Hepatocyte (in vitro differentiated cells): ENCODE results near the gene MRAP2. TPM values are rescaled to one million over a fixed set of nuclear protein-coding genes. Genes with fewer than 3 reads are reported as not detected.

Experiments
- DNase-seq: peaks from one replicate; pipeline ENCODE4 v3.0.0-alpha.2; 2016; ENCODE audit warnings: low spot score
- H2AFZ ChIP-seq: fragments of 200-600 bp; sonication (generic); 2 replicates; pipeline ENCODE4 v1.6.0; 2016; ENCODE audit warnings: antibody characterized with exemption, mild to moderate bottlenecking
- H3K27ac ChIP-seq: fragments of 200-600 bp; sonication (generic); 2 replicates; pipeline ENCODE4 v1.5.1; 2016; ENCODE audit warnings: mild to moderate bottlenecking
- H3K27me3 ChIP-seq: fragments of 200-600 bp; sonication (generic); 2 replicates; pipeline ENCODE4 v1.6.1; 2016
- H3K36me3 ChIP-seq: fragments of 200-600 bp; sonication (generic); replicated peaks from 2 replicates; pipeline ENCODE4 v1.5.1; 2016; ENCODE audit warnings: low read depth; ENCODE audit not compliant: insufficient read depth
- H3K4me1 ChIP-seq: fragments of 200-600 bp; sonication (generic); 2 replicates; pipeline ENCODE4 v1.5.1; 2016; ENCODE audit warnings: mild to moderate bottlenecking, moderate library complexity; ENCODE audit not compliant: insufficient read depth
- H3K4me2 ChIP-seq: fragments of 200-600 bp; sonication (generic); 2 replicates; pipeline ENCODE4 v1.6.0; 2016
- H3K4me3 ChIP-seq: fragments of 200-600 bp; sonication (generic); 2 replicates; pipeline ENCODE4 v1.5.1; 2016; ENCODE audit warnings: mild to moderate bottlenecking
- H3K79me2 ChIP-seq: fragments of 200-600 bp; sonication (generic); 2 replicates; pipeline ENCODE4 v1.6.0; 2017; ENCODE audit warnings: mild to moderate bottlenecking
- H3K9me2 ChIP-seq: fragments of 200-600 bp; sonication (generic); replicated peaks from 2 replicates; pipeline ENCODE4 v1.6.0; 2017; ENCODE audit warnings: mild to moderate bottlenecking; ENCODE audit not compliant: insufficient read depth
- H3K9me3 ChIP-seq: fragments of 200-600 bp; sonication (generic); 2 replicates; pipeline ENCODE4 v1.5.1; 2016; ENCODE audit warnings: low read depth, mild to moderate bottlenecking
- H4K20me1 ChIP-seq: fragments of 200-600 bp; sonication (generic); 2 replicates; pipeline ENCODE4 v1.6.0; 2016; ENCODE audit warnings: mild to moderate bottlenecking; ENCODE audit not compliant: insufficient read depth, poor library complexity, severe bottlenecking
- CTCF ChIP-seq: fragments of 200-600 bp; sonication (generic); IDR thresholded peaks from 2 replicates; pipeline ENCODE4 v1.5.1; 2016; ENCODE audit warnings: antibody characterized with exemption, mild to moderate bottlenecking; ENCODE audit not compliant: poor library complexity
- EZH2 ChIP-seq: fragments of 200-600 bp; sonication (generic); IDR thresholded peaks from 2 replicates; pipeline ENCODE4 v1.6.1; 2016; ENCODE audit warnings: antibody characterized with exemption, mild to moderate bottlenecking, borderline replicate concordance
- EZH2phosphoT487 ChIP-seq: fragments of 200-600 bp; sonication (generic); IDR thresholded peaks from one replicate; pipeline ENCODE4 v1.6.1; 2018; ENCODE audit warnings: antibody characterized with exemption, mild to moderate bottlenecking, low read depth, moderate library complexity; ENCODE audit not compliant: unreplicated experiment, severe bottlenecking
- WGBS: methylation state at CpG from one replicate; pipeline ENCODE4 v1.1.6; 2016; ENCODE audit warnings: low lambda C conversion rate; ENCODE audit errors: missing lambda C conversion rate; 5-methylcytosine and 5-hydroxymethylcytosine counted together
- polyA plus RNA-seq: library from polyadenylated mRNA; unstranded; fragments of >200 nt; fragmentation: Nextera tagmentation; extraction: Ambion mirVana; gene quantifications from 2 replicates; pipeline ENCODE4 v1.2.1, GENCODE V29; 2016
- total RNA-seq: library from RNA; depleted of rRNA; stranded (reverse); fragments of >200 nt; gene quantifications from 2 replicates; pipeline ENCODE4 v1.2.3, GENCODE V29; 2014

MRAP2 gene
- total and polyA plus RNA-seq, 2 experiments from 2014 or later: 2.2 to 2.5 TPM

DNA sequence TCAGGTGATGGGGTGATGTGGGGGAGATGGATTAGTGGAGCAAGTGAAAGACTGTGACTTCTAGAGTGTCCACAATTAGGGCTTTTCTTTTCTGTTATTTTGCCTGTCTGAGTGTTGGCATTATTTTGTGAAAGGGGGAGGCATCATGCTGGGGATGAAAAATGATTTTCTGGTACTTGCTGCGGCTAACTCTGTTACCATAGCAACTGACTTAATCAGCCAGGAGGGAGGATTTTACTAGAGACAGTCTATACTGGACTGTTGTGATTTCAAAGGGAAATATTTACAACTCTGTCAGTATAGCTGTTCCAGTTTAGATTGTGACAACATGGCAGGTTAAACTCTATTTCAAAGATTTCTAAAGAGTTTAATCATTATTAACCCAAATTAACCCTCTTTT, 30.4 kb upstream of the MRAP2 start:
- no peaks in the 10 kb centered on the region for H3K4me1 ChIP-seq
- no peak overlapping the region for H3K4me2 ChIP-seq
- H3K36me3 ChIP-seq: no peaks in the 10 kb centered on the region
- no peaks in the 10 kb centered on the region for H3K27me3 ChIP-seq
- H3K4me3 ChIP-seq: no peak overlapping the region
- H3K9me2 ChIP-seq: no peaks in the 10 kb centered on the region
- H3K9me3 ChIP-seq: no peaks in the 10 kb centered on the region
- no peak overlapping the region for H2AFZ ChIP-seq
- no peak for DNase-seq
- WGBS: 64% methylated on average over 1 of the region's 1 CpG
- H3K27ac ChIP-seq: no peak overlapping the region
- no peaks in the 10 kb centered on the region for H4K20me1 ChIP-seq
- TF ChIP-seq CTCF: no peak
- no peak for TF ChIP-seq EZH2phosphoT487
- TF ChIP-seq EZH2: no peak
- H3K79me2 ChIP-seq: no peaks in the 10 kb centered on the region

- Histone ChIP-seq H3K9me3 (no peaks in the 10 kb centered on the region), H3K4me1 (no peaks in the 10 kb centered on the region), H3K9me2 (no peaks in the 10 kb centered on the region), H3K36me3 (no peaks in the 10 kb centered on the region), H4K20me1 (no peaks in the 10 kb centered on the region), H3K27me3 (no peaks in the 10 kb centered on the region), H3K4me2 (no peak overlapping the region), H3K4me3 (no peak overlapping the region), H3K79me2 (no peaks in the 10 kb centered on the region), H2AFZ (no peak overlapping the region), H3K27ac (no peak overlapping the region)
- DNase-seq: no peak
- 86% methylated on average over 4 of the region's 4 CpGs for WGBS
- no peak for TF ChIP-seq CTCF
- TF ChIP-seq EZH2phosphoT487: no peak
- no peak for TF ChIP-seq EZH2
Measured at GRCh38 chr6:84003654-84004053, 29.9 kb upstream of the MRAP2 start.

DNA sequence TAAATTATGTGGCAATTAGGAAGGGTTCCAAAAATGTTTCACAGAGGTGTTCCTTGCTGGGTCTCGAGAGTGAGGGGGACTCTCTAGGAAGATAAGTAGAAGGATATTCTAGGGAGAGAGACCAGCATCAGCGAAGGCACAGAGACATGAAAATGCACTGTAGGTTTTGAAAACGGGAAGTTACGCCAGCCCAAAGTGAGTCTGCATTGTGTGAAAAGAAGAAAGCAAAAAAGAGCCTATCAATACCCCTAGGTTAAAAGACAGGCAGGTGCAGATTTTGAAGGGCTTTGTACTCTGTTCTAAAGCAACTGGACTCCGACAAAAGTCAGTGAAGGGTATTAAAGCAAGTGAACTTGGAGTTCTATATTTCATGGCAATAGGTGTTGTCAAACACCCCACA, 25.7 kb upstream of the MRAP2 start:
- no peak overlapping the region for H3K27ac ChIP-seq
- H3K9me3 ChIP-seq: no peaks in the 10 kb centered on the region
- H4K20me1 ChIP-seq: no peaks in the 10 kb centered on the region
- no peak overlapping the region for H3K4me2 ChIP-seq
- H3K27me3 ChIP-seq: no peaks in the 10 kb centered on the region
- H3K4me3 ChIP-seq: no peak overlapping the region
- DNase-seq: no peak
- no peaks in the 10 kb centered on the region for H3K79me2 ChIP-seq
- no peaks in the 10 kb centered on the region for H3K36me3 ChIP-seq
- 86% methylated on average over 5 of the region's 5 CpGs for WGBS
- H3K4me1 ChIP-seq: no peaks in the 10 kb centered on the region
- H2AFZ ChIP-seq: no peak overlapping the region
- no peaks in the 10 kb centered on the region for H3K9me2 ChIP-seq
- TF ChIP-seq EZH2 (no peak), EZH2phosphoT487 (no peak), CTCF (no peak)

DNA sequence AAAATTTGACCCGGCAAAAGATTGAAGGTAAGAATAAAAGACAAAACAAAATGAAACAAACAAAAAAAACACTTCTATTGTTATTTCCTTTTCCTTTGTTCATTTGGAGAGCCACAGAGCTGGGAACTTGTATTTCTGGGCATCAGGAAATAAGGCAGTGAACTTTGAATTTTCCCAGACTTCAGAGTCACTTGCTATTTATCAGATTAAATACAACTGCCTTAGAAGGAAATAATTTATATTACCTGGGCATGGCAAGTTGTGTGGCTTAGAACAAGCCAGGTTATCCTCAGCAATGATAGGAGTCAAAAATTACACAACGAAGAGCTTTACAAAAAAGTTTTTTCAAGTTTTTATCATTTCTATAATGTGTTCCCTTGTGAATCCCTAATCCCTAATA, 20.2 kb upstream of the MRAP2 start:
- H3K9me3 ChIP-seq: no peaks in the 10 kb centered on the region
- H3K4me2 ChIP-seq: no peak overlapping the region
- TF ChIP-seq EZH2 (no peak), EZH2phosphoT487 (no peak), CTCF (no peak)
- no peak overlapping the region for H2AFZ ChIP-seq
- H3K4me3 ChIP-seq: no peak overlapping the region
- no peak for DNase-seq
- H3K27ac ChIP-seq: no peak overlapping the region
- no peaks in the 10 kb centered on the region for H3K27me3 ChIP-seq
- no peaks in the 10 kb centered on the region for H3K4me1 ChIP-seq
- H3K9me2 ChIP-seq: no peaks in the 10 kb centered on the region
- H4K20me1 ChIP-seq: no peaks in the 10 kb centered on the region
- H3K36me3 ChIP-seq: no peaks in the 10 kb centered on the region
- no peaks in the 10 kb centered on the region for H3K79me2 ChIP-seq
- WGBS: 84% methylated on average over 2 of the region's 2 CpGs
